ENCODE results near the gene TMEM121.
"Not testable (repeated sequence)": the region's sequence is repeated elsewhere in the genome, so short reads cannot be mapped to it uniquely, and the experiment has no call there.

Gene TMEM121

DNA sequence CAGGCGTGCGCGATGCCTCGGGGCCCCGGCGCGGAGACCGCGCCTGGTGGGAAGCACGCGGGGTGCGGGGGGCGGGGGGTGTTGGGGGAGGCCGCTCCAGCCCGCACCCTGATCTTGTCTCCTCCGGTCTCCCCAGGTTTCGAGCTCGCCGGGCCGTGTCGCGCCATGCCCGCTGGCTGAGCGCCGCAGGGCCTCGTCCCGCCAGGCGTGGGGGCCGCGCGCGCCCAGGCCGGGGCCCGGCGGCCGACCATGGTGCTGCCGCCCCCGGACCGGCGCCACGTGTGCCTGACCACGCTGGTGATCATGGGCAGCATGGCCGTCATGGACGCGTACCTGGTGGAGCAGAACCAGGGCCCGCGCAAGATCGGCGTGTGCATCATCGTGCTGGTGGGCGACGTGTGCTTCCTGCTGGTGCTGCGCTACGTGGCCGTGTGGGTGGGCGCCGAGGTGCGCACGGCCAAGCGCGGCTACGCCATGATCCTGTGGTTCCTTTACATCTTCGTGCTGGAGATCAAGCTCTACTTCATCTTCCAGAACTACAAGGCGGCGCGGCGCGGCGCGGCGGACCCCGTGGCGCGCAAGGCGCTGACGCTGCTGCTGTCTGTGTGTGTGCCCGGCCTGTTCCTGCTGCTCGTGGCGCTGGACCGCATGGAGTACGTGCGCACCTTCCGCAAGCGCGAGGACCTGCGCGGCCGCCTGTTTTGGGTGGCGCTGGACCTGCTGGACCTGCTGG is 2.4 kb downstream of the TMEM121 start:
- no peak for DNase-seq

DNA sequence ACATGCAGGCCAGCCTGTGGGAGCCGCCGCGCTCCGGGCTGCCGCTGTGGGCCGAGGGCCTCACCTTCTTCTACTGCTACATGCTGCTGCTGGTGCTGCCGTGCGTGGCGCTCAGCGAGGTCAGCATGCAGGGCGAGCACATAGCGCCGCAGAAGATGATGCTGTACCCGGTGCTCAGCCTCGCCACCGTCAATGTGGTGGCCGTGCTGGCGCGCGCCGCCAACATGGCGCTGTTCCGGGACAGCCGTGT is 2.9 kb downstream of the TMEM121 start:
- no peak for DNase-seq

DNA sequence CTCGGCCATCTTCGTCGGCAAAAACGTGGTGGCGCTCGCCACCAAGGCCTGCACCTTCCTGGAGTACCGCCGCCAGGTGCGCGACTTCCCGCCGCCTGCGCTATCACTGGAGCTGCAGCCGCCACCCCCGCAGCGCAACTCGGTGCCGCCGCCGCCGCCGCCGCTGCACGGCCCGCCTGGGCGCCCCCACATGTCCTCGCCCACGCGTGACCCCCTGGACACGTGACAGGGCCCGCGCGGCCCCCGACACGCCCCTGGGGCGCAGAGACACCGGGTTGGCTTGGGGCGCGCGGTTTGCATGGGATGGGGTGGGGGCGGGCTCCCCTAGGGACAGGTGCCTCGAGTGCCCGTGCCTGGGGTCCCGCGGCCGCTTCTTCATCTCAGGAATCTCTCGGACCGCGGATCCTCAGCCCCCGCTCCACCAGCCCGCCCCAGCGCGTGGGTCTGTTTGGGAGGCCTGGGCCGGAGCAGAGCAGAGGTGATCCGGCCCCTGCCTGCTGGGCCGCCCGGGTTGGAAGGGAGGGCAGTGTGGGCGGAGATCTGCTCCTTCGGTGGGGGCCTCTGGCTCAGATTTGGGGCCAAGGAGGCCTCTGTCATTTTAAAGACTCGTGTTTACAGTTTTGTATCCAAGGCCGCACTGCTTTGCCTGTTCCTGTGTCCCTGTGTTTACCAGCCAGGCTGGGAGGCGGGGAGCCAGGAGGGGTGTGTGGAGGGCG is 3.3 kb downstream of the TMEM121 start:
- no peak for DNase-seq

DNA sequence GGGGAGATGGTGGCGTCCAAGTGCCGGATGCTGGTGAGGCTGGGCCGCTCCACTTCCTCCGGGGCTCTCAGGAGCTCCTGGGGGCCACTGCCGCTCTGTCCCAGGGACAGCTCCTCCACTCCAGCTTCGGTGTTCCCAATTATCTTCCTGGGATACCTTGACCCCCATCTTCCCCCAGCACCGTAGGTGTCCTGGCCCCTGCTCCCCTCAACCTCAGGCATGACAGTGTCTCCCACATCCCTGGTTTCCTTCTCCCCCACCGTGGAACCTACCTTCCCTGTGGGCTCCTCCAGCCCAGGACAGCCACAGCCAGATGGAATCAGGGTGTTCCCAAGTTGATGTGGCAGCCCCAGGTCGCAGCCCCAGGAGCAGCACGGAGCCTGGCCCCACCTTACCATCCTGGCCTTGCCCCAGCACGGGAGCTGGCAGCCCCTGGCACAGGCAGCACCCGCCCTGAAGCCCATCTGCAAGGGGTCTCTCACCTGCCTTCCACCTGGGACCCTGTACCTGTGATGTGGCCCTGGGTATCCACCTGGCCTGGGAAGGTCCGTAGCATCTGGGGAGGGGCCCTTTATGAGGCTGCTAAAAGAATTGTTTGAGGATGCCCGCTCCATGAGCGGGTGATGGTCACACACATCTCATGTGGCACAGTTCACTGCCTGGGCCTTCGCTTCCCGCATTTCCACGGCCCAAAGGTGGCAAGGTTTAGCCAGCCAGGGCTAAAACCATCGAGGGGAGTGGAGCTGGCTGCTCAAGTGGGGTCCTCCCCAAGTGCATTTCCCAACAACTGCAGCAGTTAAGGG is 4.1 kb downstream of the TMEM121 start:
- DNase-seq = no peak

DNA sequence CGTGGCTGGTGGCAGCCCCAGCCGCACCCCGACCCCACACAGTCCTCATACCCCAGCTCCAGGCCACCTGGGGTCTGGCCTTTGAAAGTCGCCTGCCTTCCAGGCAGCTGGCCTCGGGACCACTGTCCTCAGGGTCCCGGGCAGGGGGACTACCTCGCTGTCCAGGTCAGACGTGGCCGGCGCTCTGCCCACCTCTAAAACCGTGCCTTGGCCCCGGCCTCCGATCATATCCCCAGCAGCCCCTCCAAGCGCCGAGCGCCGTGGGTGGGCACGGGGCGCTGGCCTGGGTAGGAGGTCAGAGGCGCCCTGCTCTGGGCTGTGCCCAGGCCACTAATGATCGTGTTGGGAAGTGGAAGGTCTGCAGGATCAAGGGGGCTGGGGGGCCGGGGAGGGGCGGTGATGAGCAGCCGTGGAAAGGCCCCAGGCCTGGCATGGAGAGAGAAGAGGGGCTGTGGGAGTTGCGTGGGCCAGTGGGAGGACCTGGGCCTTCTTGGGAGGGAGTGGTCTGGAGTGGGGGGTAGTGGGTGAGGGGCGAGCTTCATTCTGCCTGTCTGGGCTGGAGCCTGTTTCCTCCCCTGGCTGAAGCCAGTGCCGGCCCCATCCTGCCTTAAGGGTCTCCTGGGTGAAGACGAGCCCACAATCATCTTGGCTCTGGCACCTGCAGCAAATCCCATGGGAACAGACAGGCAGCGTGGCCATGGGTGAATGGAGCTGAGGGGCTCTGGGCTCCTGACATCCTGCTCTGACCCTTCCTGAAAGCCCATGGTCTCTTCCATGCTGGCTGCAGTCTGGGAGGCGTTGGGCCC is 4.9 kb downstream of the TMEM121 start:
- no peak for DNase-seq

DNA sequence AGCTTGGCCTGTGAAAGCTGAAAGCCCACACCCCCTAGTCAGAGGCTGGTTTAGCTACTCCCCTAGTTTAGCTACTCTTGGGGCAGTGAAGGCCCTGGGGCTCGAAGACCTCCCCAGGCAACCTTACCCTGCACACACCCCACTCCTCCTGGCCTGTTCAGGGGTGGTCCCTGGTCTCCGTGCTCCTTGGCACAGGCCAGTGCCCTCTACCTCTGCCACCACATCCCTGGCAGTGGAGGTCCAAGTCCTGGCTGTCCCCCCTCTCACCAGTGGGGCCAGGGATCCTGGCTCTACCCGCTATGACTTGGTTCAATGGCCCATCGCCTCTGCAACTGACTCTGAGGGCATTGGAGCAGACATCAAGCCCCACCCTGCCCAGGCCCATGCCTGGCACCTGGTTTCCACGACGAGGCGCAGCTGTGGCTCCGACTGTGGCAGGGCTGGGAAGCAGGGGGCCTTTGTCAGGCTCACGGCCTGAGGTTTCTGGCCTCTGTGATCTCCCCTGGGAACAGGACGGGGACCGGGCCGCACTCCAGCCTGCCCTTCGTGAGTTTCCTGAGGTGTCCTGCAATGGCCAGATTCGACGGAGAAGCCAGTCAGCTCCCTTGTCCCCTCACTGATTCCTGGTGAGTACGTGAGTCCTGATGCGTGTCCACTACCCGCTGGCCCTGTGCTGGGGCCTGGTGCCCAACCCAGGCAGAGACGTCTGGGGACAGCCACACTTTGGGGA is 5.7 kb downstream of the TMEM121 start:
- DNase-seq = no peak

DNA sequence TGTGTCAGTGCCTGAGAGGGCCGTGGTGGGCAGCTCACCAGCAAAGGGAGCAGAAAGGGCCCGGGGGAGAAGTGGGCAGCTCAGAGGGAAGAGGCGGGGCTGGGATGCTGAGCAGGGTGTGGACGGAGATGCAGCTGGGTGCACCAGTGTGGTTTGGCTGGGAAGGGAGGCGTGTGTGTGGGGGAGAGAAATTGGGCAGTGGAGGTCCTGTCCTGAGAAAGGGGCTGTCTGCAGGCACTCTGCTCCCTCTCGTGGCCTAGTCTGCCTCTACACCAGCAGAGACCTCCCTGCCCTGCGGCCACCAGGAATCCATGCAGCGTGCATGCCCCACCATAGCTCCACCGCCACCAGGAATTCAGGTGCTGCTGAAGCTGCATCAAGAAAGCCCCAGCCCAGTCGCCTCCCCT is 6.4 kb downstream of the TMEM121 start:
- peak; percentile 52 for DNase-seq

DNA sequence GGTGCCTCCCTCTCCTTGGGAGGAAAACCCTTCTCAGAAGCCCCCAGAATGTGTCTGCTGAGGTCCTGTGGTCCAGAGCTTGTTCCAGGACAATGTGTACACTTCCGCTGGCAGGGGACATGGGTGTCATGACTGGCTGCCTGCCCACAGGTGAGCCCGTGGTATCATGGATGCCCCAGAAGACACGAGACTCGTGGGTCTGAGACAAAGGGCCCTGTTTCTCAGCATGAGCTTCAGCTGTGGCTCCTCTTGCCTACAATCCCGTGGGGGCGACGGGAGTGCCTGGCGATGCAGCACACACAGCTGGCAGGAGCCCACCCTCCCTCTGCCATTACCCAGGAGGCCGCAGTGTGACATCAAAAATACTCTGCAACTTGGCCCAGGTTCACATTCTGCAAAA is 7.0 kb downstream of the TMEM121 start:
- DNase-seq = no peak

DNA sequence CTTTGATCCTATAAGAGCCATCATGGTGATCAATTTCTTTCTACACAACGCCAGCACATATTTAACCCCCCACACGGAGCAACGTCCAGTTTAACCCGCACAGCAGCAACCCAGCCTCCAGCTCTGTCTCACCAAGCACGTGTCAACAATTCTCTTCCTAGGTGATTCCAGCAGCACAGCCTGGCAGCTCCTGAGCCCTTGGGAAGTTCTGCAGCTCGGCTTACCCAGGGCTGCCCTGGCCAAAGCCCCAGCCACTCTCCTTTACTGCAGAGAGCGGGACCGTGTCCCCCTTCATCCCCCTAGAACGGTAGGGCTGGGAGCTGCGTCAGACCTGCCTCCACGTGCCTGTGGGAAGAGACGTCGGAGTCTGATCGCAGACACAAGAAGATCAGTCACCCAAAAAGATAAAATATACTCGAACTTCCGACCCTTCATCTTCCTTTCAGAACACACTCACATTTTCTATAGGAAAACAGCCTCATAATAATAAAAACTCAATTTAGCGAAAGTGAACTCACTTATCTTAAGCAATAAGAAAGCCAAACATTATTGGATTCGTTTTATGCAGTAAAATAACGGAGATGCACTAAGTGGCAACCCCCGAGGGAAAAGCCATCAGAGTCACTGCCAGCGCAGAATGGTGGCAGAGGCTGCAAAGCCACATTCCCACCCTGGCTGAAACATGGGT is 7.6 kb downstream of the TMEM121 start:
- no peak for DNase-seq

DNA sequence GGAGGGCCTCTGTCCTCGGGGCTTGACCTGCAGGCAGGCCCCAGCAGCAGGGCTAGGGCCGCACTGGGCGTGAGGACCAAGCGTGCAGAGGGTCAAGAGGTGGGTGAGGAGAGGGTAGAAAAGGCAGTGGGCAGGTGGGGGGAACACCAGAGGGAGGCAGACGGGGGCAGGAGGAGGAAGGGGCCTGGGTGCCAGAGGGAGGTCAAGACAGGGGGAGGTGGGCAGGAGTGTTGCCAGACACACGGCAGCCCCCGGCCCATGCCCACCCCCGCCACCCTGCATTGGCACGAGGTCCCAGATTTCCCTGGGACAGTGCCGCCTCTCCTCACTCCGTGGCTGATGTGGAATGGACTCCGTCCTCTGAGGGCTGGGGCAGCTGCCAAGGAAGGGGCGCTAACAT is 8.2 kb downstream of the TMEM121 start:
- no peak for DNase-seq

DNA sequence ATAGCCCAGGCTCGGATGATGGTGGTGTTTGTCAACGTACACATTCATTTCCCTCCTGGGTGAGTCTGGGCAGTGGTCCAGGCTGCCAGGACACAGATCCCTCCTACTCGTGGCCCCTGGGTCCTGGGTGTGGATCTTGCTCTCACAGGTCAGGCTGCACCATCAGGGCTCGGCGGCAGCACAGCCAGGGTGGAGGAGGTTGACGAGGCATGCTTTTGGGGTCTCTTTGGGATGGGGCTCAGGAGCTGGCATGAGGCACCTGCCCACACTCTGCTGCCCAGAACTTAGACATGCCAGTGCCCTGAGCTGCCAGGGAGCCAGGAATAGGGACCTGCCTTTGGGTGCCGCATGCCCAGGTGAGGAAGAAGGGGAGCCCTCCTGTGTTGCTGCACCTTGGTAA is 9.7 kb downstream of the TMEM121 start:
- no peak for DNase-seq

DNA sequence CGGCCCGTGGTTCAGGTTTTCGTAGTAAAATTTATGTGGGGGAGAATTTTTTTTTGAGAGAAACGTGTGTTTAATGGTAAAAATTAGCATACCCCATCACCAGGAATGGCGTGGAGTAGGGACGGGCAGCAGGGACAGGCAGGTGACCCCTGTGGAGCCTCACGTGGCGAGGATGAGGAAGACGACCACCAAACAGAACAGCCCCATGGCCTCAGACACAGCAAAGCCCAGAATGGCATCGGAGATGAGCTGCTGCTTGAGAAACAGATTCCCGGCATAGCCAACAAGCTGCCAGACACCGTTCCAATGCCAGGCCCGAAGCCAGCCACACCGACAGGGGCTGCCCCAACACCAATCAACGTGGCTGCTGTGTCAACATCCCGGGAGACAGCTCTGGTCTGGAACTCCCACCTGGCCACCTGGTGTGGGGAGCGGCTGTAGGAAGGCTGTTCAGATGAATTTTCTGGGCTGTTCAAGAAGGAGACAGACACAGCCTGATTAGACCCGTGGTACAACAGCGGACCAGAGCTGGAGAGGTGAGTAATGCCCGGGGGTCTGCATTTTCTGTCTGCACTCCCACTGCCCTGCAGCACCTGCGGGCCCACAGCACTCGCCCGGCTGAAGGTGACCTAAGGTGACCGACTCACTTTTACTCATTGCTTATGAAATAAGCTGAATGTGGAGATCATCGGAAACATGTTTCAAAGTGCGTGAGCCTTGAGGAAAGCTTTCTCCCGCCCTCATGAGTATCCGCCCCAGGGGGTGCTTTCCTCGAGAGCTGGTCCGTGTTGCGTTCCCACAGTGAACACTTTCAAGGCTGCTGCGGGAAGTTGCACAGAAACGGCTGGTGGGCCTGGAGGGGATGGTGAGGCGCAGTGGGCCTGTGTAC is 10.6 kb downstream of the TMEM121 start:
- no peak for DNase-seq

DNA sequence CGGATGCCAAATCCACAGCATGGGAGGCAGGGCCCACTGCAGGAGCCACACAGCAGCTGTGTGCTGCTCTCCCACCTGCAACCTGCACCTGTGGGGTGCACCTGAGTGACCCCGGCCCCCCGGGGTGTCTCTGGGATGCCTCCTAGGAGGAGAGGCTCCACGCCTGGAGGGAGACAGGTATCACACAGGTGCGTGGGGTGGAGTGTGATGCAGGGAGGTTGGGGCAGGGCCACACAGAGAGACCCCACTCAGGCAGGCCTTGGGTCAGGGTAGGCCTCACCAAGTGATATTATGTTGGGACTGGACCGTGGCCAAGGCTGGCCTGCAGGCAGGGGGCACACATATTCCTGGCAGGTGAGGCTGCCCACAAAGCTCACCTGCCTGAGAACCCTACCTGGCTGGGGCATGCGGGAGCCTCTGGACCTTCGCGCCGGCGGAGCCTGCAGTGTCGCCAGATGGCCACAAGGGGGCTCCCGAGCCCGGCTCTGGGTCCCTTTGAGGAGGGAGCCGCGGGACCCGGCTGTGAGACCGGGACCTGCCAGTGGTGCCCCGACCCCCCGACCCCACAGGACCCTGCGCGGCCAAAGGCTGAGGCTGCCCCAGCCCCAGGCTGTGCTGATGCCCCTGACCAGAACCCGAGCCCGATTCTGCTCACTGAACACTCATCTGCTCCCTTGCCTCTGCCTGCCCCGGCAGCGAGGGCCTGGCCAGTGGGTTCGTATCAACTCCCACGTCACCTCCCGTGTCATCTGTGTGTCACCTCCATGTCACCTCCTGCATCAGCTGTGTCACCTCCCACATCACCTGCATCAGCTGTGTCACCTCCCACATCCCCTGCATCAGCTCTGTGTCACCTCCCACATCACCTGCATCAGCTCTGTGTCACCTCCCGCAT is 11.4 kb downstream of the TMEM121 start:
- DNase-seq = no peak

DNA sequence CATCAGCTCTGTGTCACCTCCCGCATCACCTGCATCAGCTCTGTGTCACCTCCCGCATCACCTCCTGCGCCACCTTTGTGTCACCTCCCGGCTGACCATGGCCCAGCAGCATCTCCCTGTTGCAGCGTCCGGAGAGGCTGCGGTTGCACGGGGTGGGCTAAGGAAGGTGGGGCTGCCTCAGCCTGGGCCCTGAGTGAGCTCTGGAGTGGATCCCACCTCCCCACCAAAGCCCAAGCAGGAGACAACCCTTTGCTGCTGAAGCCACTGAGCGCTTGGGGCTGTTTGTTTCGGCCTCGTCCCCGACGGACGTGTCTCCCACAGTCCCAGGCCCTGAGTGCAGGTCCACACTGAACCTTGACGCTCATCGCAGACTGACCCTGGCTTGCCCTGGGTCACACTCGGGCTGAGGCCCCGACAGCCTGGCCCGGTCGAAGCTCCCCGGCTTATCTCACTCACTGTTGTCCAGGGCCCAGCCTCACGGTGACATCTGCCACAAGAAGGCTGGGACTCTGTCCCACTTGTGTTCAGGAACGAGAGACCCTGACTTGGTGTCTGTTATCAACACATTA is 12.2 kb downstream of the TMEM121 start:
- no peak for DNase-seq

DNA sequence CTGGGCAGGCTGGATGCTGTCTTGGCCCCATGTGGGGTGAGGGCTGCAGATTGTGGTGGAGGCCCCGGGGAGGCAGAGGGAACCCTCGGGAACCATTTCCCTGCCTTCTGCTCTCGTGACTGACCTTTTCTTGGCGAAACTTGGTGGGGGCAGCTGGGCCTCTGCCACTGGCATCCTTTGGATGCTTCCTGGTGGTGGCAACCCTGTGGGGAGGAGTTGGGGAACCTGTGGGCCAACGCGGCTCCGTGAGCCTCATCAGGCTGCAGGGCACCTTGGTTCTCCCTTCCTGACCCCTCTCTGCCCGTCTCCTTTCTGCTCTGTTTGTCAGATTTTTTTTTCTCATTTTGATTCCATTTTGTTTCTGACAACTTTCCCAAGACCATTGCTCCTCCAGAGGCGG is 14.4 kb downstream of the TMEM121 start:
- no peak for DNase-seq

DNA sequence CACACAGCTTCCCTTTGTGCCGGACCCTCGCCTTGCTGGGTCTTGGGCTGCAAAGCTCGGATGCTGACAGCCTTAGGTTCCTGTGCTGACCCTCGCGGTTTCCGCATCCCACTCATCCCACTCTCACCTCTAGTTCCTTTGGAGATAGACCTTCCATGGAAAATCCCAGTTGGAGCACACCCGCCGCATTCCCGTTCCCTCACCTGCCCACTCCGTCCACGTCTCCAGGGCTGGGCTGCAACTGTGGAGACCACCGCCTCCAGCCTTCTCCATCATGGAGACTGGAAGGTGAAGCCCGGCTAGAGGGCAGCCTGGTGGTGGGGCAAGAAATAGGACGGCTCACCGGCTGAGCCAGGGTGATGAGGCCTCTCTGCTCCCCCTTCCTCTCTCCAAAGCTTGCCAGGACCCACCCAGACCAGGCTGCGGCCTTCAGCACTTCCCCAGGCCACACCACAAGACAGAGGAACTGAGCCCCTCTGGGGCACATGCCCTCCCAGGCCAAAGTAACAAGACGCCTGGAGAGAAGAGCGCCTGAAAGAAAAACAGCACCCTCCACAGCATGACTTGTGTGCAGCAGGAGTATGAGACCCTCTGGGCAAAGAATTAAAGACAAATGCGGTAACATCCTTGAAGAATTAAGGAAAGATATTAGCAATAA is 15.0 kb downstream of the TMEM121 start:
- no peak for DNase-seq

DNA sequence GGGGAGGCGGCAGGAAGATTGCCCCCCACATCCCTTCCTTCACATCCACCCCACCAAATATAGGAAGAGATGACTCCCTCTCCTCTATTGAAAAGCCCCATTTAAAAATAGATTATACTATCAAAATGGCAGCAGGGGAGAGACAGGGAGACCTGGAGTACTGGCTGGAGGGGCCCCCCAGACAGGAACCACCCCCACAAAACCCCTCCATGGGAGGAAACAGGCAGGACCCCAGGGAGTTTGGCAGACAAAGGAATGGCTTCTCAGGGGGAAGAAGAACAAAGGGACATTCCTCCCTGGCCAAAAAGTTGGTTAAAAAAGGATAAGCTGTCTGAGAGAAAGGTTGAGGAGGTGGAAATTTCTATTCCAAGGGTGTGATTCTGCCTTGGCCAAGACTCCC is 19.3 kb downstream of the TMEM121 start:
- not testable (repeated sequence) for DNase-seq

DNA sequence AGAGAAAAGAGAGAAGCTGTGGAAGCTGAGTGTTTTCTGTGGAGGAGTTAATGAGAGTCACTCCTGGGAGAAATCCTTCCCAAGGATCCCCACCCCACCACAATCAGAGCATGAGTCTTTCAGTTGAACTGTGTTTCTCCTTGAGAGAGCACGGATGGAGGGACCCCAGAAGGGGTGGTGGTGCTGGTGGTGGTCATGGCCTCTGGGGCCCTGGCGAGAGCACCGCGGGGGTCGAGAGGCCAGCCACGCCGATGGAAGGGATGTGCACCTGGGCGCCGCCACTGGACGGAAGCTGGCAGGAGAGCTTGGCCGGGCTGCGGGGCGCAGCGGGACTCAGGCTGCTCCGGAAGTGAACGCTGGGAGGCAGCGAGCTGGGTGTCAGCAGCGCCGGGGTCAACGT is 20.0 kb downstream of the TMEM121 start:
- not testable (repeated sequence) for DNase-seq

DNA sequence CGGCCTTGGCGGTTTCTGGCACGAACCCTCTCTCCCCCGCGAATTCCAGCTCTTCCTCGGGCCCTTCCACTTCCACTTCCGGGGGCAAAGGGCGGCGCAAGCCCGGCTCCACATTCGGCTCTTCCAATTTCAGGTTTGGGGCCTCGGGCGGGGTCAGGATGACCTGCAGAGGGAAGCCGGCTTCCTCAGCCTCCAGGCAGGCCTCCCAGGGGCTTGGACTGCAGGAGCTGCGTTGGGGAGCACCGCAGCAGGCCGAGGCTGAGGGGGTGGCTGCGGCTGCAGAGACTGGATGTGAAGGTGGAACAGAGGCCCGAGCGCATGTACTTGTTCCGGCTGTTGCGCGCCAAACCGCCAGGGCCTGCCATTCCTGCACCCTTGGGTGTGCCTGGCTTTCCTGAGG is 20.7 kb downstream of the TMEM121 start:
- not testable (repeated sequence) for DNase-seq
